Raji (cell line): ENCODE data around the gene ANKRD42.

Experiments used
- POLR2A ChIP-seq: IDR thresholded peaks from 2 replicates; pipeline ENCODE4 v1.6.1; 2011; ENCODE audit warnings: low read depth, low read length, control low read depth; ENCODE audit not compliant: insufficient read depth

Gene ANKRD42

DNA sequence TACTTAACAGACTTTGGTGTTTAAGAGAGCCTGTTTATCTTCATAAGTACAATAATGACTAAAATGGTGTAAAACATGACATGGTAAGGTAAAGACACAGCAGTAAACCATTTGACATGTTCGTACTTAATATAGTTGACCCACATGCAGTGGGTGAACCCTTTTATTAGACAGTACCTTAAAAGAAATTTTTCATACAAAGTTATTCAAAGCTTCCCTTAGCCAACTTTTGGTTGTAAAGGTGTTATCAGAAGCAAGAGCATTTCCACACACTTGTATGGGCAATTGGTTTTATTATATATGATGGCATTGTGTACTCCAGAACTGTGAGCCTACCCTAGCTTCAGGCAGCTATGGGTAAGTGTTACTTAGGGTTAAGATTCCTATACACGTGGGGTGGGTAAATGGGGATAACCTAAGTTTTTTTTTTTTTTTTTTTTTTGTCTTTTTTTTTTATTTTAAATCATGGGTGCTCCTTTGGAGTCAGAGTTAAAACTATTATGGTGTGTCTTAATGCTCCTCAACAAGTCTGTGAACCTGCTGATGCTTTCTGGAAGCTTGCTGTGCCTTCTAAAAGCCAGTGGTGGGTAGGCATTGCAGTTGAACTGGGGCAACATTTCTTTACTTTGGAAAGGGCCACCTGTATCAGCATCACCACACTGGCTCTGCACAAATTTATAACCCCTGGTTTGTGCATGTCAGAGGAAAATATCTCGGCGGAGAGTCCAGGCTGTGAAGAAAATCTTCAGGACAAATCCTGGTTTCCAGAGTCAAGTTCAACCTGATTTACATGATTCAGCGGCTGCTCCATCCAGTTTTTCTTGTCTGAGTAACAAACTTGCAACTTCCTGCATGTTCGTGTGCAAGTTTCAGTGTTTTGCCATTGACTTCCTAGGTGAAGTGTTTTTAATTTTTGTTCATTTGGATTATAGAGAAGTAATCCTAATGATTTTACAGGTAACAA is 33.3 kb upstream of the ANKRD42 start:
- 0 out of 2 replicates have a peak, but pooled peaks have one; percentile 18 for TF ChIP-seq POLR2A

GRCh38 chr11:83161610-83162199 is 31.8 kb upstream of the ANKRD42 start:
- no peak for TF ChIP-seq POLR2A

DNA sequence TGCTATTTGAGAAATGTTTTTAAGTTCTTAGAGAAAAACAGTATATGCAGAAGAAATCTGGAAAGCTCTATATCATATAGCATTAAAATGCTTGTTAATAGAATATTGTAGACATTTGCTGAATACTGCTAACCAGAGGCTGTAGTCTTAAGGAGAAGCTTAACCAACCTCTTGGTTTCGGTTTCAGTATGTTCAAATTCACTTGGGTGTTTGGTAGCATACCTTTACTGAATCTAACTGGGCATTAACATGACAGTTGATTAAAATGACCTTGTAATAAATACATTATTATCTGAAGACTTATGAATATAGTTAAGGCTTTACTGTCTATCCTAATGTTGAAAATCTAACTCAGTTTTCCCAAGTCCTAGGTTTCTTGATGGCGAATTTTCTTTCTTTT is 31.1 kb upstream of the ANKRD42 start:
- no peak for TF ChIP-seq POLR2A

- TF ChIP-seq POLR2A = no peak
Observed at GRCh38 chr11:83166193-83166866, 27.2 kb upstream of the ANKRD42 start.

DNA sequence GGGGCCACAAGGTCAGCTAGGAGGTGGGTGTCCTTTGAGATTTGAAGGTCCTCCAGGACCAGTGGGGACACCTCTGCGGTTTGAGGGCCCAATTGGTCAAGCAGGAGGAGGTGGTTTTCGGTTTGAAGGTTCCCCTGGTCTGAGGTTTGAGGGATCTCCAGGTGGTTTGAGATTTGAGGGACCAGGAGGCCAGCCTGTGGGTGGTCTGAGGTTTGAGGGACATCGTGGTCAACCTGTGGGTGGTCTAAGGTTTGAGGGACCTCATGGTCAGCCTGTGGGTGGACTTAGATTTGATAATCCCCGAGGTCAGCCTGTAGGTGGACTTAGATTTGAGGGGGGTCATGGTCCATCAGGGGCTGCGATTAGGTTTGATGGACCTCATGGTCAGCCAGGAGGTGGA is 24.8 kb upstream of the ANKRD42 start:
- TF ChIP-seq POLR2A = no peak

GRCh38 chr11:83170865-83171264 is 22.6 kb upstream of the ANKRD42 start:
- no peak for TF ChIP-seq POLR2A

DNA sequence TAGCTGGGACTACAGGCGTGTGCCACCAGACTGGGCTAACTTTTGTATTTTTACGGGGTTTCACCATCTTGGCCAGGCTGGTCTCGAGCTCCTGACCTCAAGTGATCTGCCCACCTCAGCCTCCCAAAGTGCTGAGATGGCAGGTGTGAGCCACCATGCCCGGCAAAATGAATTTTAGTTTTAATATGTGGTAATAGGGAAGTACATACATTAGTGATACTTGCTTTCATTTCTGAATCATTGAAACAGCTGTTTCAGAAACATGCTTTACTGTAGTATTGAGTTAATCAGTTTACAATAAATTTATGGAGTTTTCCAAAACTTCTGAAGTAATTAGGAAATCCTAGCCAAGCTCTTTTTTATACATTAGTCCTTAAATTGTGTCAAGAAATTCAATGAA is 21.0 kb upstream of the ANKRD42 start:
- no peak for TF ChIP-seq POLR2A

- no peak for TF ChIP-seq POLR2A
Observed at GRCh38 chr11:83174008-83174407, 19.5 kb upstream of the ANKRD42 start.

- TF ChIP-seq POLR2A = no peak
Observed at GRCh38 chr11:83175815-83176214, 17.7 kb upstream of the ANKRD42 start.

GRCh38 chr11:83181815-83182214 is 11.7 kb upstream of the ANKRD42 start:
- TF ChIP-seq POLR2A = no peak

DNA sequence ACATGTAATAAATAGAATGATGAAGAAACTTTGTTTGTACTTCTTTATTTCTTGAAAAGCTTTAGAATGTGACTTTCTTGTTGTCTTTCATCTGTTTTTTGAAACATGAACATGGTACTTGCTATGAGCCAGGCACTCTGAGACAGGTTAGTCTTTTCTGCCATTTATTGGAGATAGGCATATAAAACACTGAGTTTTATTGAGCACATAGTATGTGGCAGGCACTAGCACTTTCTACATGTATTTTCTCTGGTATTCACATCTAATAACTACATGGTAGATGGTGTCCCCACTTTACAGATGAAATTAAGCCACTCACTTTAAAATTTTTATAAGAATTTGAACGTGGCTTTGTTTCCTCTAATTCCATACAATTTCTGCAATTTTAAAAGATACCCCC is 7.7 kb upstream of the ANKRD42 start:
- TF ChIP-seq POLR2A = no peak

- TF ChIP-seq POLR2A = no peak
Observed at GRCh38 chr11:83187465-83187864, 6.0 kb upstream of the ANKRD42 start.

DNA sequence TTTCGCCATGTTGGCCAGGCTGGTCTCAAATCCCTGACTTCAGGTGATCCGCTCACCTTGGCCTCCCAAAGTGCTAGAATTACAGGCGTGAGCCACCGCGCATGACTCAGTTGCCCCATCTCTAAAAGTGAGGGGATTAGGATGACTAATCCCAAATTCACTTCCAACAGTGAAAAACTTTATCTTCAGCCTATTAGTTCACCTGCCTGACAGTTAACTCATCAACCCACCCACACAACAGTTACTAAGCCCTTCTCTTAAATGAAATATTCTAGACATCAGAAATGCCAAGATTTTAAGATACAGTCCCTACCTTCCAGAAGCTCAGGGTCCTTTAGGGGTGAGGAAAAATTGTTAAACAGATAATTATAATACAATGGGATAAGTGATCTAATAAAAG is 2.0 kb upstream of the ANKRD42 start:
- TF ChIP-seq POLR2A = no peak

DNA sequence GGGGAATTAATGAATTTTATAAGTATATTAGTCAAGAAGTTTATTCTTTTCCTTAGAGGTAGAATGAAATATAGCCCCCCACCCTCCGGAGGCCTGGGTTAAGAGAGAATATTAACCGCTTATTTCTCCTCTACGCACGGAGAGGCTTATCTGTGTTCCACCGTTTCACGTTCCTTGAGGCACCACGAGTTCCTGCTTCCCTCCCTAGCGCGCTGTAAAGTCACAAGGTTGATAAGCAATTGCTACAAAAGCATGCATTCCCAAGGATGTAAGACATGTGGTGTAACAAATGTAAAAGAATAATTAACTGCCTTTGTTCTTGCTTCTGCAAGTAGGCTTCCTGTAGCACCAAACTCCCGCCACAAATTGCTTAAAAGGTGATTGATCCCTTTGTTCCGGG is 1.5 kb upstream of the ANKRD42 start:
- TF ChIP-seq POLR2A = no peak

- no peak for TF ChIP-seq POLR2A
Observed at GRCh38 chr11:83192606-83193245, 786 bp upstream of the ANKRD42 start.
